H1 (cell line): ENCODE data around the gene SLC38A10. TPM values are rescaled to one million over a fixed set of nuclear protein-coding genes. Genes with fewer than 3 reads are reported as not detected.

Experiments used
- CHD7 ChIP-seq: fragments of 300-600 bp; sonication (generic); IDR thresholded peaks from 2 replicates; pipeline ENCODE4 v1.7.1; 2012; ENCODE audit warnings: low read length, moderate library complexity, mild to moderate bottlenecking, inconsistent platforms; ENCODE audit not compliant: insufficient replicate concordance
- KDM4A ChIP-seq: IDR thresholded peaks from one replicate; pipeline ENCODE4 v1.7.1; 2012; ENCODE audit warnings: low read depth, mild to moderate bottlenecking, moderate library complexity, low read length, inconsistent platforms; ENCODE audit not compliant: severe bottlenecking
- POLR2A ChIP-seq, 2 experiments: IDR thresholded peaks; 1 replicate in 1 of 2; 2 replicates in 1 of 2; pipeline ENCODE4 v1.6.1; 2011; ENCODE audit warnings: low read depth in 2 of 2, low read length in 2 of 2, mild to moderate bottlenecking in 2 of 2; ENCODE audit errors: control extremely low read depth in 1 of 2
- SP4 ChIP-seq: IDR thresholded peaks from 2 replicates; pipeline ENCODE4 v1.6.1; 2012; ENCODE audit warnings: low read length, inconsistent platforms
- TBP ChIP-seq: IDR thresholded peaks from 2 replicates; pipeline ENCODE4 v1.6.1; 2011; ENCODE audit warnings: low read depth, low read length, improper control_type of control experiment
- polyA plus RNA-seq, 7 experiments: library from polyadenylated mRNA; depleted of rRNA in 3 of 7; stranded (reverse) in 5 of 7; unstranded in 2 of 7; fragments of >200 nt in 5 of 7; fragments of 200-250 nt in 2 of 7; gene quantifications; 1 replicate in 5 of 7; 2 replicates in 1 of 7; 4 replicates in 1 of 7; pipeline versions ENCODE4 v1.2.1 to v1.2.3, GENCODE V29; 2011 to 2013; ENCODE audit warnings: missing spikeins in 2 of 7, mixed read lengths in 2 of 7
- total RNA-seq: library from RNA; stranded (reverse); fragmentation: NEBNext Ultra II Directional; extraction: Animal tissue kit (Norgen Biotek cat#: 25700); gene quantifications from 2 replicates; pipeline ENCODE4 v1.2.1, GENCODE V29; 2021

The SLC38A10 gene
- total and polyA plus RNA-seq, 2 of the 8 experiments (the other 6 are each of a cell fraction or from before 2014, with no cell fraction given), result 26.4 to 41.0 TPM

- no peak for TF ChIP-seq TBP
- TF ChIP-seq SP4, result no peak
- TF ChIP-seq CHD7, result no peak
- no peak for TF ChIP-seq KDM4A
- no peak for TF ChIP-seq POLR2A (IDR thresholded peaks at IDR 0.05; ENCODE audit: control extremely low read depth in 1 of 2, low read depth in 2 of 2, low read length in 2 of 2)
- TF ChIP-seq, all 59 proteins: peak for 0
Measured at GRCh38 chr17:81234940-81235821, 59.9 kb downstream of the SLC38A10 start (continued).
